Lower leg skin (tissue), 4 donors: ENCODE measurements around the gene HEPN1. TPM values are rescaled to one million over a fixed set of nuclear protein-coding genes. Genes with fewer than 3 reads are reported as not detected.

ENCODE experiments used
- total RNA-seq, 4 donors: library from RNA; depleted of rRNA; stranded (reverse); fragments of >200 nt; gene quantifications; one replicate each; pipeline ENCODE4 v1.1.0, GENCODE V29; 2016

The HEPN1 gene
- total RNA-seq, 4 donors from 2014 or later, result not detected

Other genes starting within 250 kb of the HEPN1 start
- gene SIAE, start 245.5 kb upstream of the HEPN1 start, total RNA-seq, result 1 to 10 TPM; 4.1 to 6.4 (median 6.1) TPM
- gene SPA17, start 245.3 kb upstream of the HEPN1 start, total RNA-seq, result 1 to 10 TPM; 1.9 to 6.2 (median 2.9) TPM
- gene NRGN, start 179.3 kb upstream of the HEPN1 start, total RNA-seq, result under 1 TPM in 2 of 4 donors, not detected in 2; 0.56 to 0.84 TPM
- gene VSIG2, start 167.0 kb upstream of the HEPN1 start, total RNA-seq, result 1 to 10 TPM in 1 of 4 donors, under 1 TPM in 3; 0.30 to 2.3 (median 0.55) TPM
- gene ESAM, start 157.0 kb upstream of the HEPN1 start, total RNA-seq, result 10 to 100 TPM in 3 of 4 donors, 1 to 10 TPM in 1; 6.1 to 24.1 (median 11.4) TPM
- 10 to 100 TPM; 11.5 to 21.2 (median 15.2) TPM for gene MSANTD2, start 118.8 kb upstream of the HEPN1 start, total RNA-seq
- 1 to 10 TPM; 1.9 to 5.3 (median 3.3) TPM for gene ROBO3, start 53.8 kb upstream of the HEPN1 start, total RNA-seq
- gene ROBO4, start 21.4 kb upstream of the HEPN1 start, total RNA-seq, result 10 to 100 TPM in 2 of 4 donors, 1 to 10 TPM in 2; 5.6 to 18.1 (median 12.0) TPM
- 1 to 10 TPM in 1 of 4 donors, under 1 TPM in 2, not detected in 1; 0.06 to 1.9 (median 0.97) TPM for gene HEPACAM, start 16.8 kb downstream of the HEPN1 start, total RNA-seq
- 1 to 10 TPM; 2.1 to 4.2 (median 2.9) TPM for gene CCDC15, start 35.0 kb downstream of the HEPN1 start, total RNA-seq
- 100 to 1,000 TPM; 137 to 334 (median 238) TPM for gene SLC37A2, start 144.1 kb downstream of the HEPN1 start, total RNA-seq
- gene TMEM218, start 192.4 kb downstream of the HEPN1 start, total RNA-seq, result 10 to 100 TPM in 3 of 4 donors, 1 to 10 TPM in 1; 8.6 to 17.1 (median 13.6) TPM
- 1 to 10 TPM; 1.5 to 4.6 (median 2.8) TPM for gene PKNOX2, start 245.5 kb downstream of the HEPN1 start, total RNA-seq